ENCODE data around the gene ANGPT4. TPM values are rescaled to one million over a fixed set of nuclear protein-coding genes. Genes with fewer than 3 reads are reported as not detected.

The ANGPT4 gene
- total and polyA plus RNA-seq, 10 of the 15 experiments (the other 5 are each of a cell fraction or from before 2014, with no cell fraction given), result 0.01 to 0.16 TPM; not detected in 8

- in situ Hi-C loops (cut with MboI) (no loop called here), intact Hi-C loops (cut with micrococcal nuclease; ENCODE audit: unreplicated experiment) (no loop called here)
- Histone ChIP-seq H4K20me1 (ENCODE audit: control insufficient read depth, insufficient read depth) (no peaks in the 10 kb centered on the region), H2AFZ (ENCODE audit: control insufficient read depth, low read depth, low read length) (no peak overlapping the region), H3K79me2 (ENCODE audit: control insufficient read depth, insufficient read depth, low read length) (no peaks in the 10 kb centered on the region), H3K27me3 (replicated peaks in 1 of 2; ENCODE audit: control insufficient read depth in 2 of 2, insufficient read depth in 2 of 2, low read length in 1 of 2) (peaks cover 0 to 1% of the 10 kb centered on the region in 2 experiments; a peak in 1 of 4 replicates), H3K9ac (ENCODE audit: control insufficient read depth, insufficient read depth, low read length) (no peak overlapping the region), H3K4me3 (no peak overlapping the region), H3K9me3 (replicated peaks; ENCODE audit: control insufficient read depth, insufficient read depth, low read length) (no peaks in the 10 kb centered on the region), H3K36me3 (ENCODE audit: control insufficient read depth in 2 of 2, insufficient read depth in 2 of 2, low read length in 1 of 2) (no peaks in the 10 kb centered on the region), H3K4me2 (ENCODE audit: control insufficient read depth, insufficient read depth) (no peak overlapping the region), H3K4me1 (ENCODE audit: control insufficient read depth, insufficient read depth, low read length) (no peaks in the 10 kb centered on the region), H3K27ac (ENCODE audit: control insufficient read depth, insufficient read depth) (no peak overlapping the region)
- ChIA-PET POLR2A (interaction anchor here (0.6 kb wide), 1 partner anchor 50 kb away, joined by 4 read pairs; no protein-coding TSS in a partner anchor), RAD21 (ENCODE audit: unreplicated experiment) (no interaction called here), CTCF (no interaction called here), SMC1A (ENCODE audit: uncharacterized antibody, unreplicated experiment) (no interaction called here)
- FAIRE-seq (no peak), ATAC-seq (no peak), DNase-seq (ENCODE audit: low read depth, low spot score) (no peak)
- WGBS (ENCODE audit: insufficient coverage, insufficient replicate concordance, low lambda C conversion rate, missing lambda C conversion rate), result 59% methylated on average over 9 of the region's 9 CpGs
- BruUV-seq (replicated peaks), result no TSS peak
- TF ChIP-seq, protein P1, sequence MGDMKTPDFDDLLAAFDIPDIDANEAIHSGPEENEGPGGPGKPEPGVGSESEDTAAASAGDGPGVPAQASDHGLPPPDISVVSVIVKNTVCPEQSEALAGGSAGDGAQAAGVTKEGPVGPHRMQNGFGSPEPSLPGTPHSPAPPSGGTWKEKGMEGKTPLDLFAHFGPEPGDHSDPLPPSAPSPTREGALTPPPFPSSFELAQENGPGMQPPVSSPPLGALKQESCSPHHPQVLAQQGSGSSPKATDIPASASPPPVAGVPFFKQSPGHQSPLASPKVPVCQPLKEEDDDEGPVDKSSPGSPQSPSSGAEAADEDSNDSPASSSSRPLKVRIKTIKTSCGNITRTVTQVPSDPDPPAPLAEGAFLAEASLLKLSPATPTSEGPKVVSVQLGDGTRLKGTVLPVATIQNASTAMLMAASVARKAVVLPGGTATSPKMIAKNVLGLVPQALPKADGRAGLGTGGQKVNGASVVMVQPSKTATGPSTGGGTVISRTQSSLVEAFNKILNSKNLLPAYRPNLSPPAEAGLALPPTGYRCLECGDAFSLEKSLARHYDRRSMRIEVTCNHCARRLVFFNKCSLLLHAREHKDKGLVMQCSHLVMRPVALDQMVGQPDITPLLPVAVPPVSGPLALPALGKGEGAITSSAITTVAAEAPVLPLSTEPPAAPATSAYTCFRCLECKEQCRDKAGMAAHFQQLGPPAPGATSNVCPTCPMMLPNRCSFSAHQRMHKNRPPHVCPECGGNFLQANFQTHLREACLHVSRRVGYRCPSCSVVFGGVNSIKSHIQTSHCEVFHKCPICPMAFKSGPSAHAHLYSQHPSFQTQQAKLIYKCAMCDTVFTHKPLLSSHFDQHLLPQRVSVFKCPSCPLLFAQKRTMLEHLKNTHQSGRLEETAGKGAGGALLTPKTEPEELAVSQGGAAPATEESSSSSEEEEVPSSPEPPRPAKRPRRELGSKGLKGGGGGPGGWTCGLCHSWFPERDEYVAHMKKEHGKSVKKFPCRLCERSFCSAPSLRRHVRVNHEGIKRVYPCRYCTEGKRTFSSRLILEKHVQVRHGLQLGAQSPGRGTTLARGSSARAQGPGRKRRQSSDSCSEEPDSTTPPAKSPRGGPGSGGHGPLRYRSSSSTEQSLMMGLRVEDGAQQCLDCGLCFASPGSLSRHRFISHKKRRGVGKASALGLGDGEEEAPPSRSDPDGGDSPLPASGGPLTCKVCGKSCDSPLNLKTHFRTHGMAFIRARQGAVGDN (IDR thresholded peaks at IDR 0.05), result no peak
- TF ChIP-seq MTA3 (IDR thresholded peaks at IDR 0.05; ENCODE audit: borderline replicate concordance, low read length), result no peak
- no peak for TF ChIP-seq ATF2 (IDR thresholded peaks at IDR 0.05; ENCODE audit: low read length)
- TF ChIP-seq BRCA1 (IDR thresholded peaks at IDR 0.05; ENCODE audit: low read depth, low read length), result no peak
- no peak for TF ChIP-seq ZBTB33 (IDR thresholded peaks at IDR 0.05)
- TF ChIP-seq ATF7 (IDR thresholded peaks at IDR 0.05; ENCODE audit: low read depth), result no peak
- TF ChIP-seq ESRRA (IDR thresholded peaks at IDR 0.05; ENCODE audit: low read length), result no peak
- no peak for TF ChIP-seq BACH1 (IDR thresholded peaks at IDR 0.05; ENCODE audit: borderline replicate concordance)
- no peak for TF ChIP-seq MEF2B (IDR thresholded peaks at IDR 0.05; ENCODE audit: partially characterized antibody, poor library complexity, severe bottlenecking)
- TF ChIP-seq RBBP5 (conservative IDR thresholded peaks at IDR 0.05), result no peak
- TF ChIP-seq JUNB (IDR thresholded peaks at IDR 0.05), result no peak
- TF ChIP-seq MYB (IDR thresholded peaks at IDR 0.05; ENCODE audit: borderline replicate concordance, low read depth, low read length), result no peak
- TF ChIP-seq HDAC2 (IDR thresholded peaks at IDR 0.05), result no peak
- TF ChIP-seq USF1 (IDR thresholded peaks at IDR 0.05; ENCODE audit: borderline replicate concordance, extremely low read length, insufficient read depth, low read depth, low read length), result no peak
- no peak for TF ChIP-seq RELB (IDR thresholded peaks at IDR 0.05; ENCODE audit: low read depth)
- no peak for TF ChIP-seq IKZF1 (conservative IDR thresholded peaks at IDR 0.05)
- no peak for TF ChIP-seq BCL11A (IDR thresholded peaks at IDR 0.05; ENCODE audit: low read depth, low read length)
These were observed 47.9 kb downstream of the ANGPT4 start for GRCh38 chr20:868279-868678.
